NCI-H524 (cell line): Measurements from ENCODE around the gene EN1.
A peak's percentile ranks its signal among the peaks of the same experiment; 100 is the strongest.

Experiments
- DNase-seq, 2 experiments: peaks; one replicate each; lab custom pipeline; 2025; lab: John Stamatoyannopoulos, UW

The EN1 gene

DNA sequence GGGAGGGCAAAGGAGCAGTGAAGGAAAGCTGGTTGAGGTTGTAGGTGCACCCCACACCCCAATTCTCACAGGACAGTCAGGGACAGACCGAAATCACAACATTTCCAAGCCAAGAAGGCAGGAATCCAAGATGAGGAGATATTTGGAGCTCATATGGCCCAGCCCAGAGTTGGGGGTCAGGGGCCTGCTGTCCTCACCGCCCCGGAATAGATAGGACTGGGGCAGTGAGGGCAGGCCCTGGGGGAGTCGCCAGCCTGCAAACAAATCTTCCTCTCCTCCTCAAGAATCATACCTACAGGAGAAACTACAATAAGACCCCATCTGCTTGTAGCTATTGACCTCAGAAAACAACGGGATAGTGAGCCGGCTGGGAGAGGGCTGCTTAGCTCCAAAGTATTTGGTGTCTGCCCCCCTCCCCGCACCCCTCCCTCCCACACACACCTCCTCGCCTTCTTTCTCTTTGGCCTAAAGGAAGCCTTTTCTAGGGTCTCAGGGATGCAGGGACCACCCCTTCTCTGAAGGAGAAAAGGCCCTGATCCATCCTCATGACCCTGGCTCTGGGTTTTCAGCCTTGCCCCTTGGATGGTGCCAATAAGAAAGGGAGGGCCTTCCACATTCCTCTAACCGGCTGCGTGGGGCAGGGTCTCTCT lies 3.8 kb downstream of the EN1 start:
- no peak for DNase-seq

DNA sequence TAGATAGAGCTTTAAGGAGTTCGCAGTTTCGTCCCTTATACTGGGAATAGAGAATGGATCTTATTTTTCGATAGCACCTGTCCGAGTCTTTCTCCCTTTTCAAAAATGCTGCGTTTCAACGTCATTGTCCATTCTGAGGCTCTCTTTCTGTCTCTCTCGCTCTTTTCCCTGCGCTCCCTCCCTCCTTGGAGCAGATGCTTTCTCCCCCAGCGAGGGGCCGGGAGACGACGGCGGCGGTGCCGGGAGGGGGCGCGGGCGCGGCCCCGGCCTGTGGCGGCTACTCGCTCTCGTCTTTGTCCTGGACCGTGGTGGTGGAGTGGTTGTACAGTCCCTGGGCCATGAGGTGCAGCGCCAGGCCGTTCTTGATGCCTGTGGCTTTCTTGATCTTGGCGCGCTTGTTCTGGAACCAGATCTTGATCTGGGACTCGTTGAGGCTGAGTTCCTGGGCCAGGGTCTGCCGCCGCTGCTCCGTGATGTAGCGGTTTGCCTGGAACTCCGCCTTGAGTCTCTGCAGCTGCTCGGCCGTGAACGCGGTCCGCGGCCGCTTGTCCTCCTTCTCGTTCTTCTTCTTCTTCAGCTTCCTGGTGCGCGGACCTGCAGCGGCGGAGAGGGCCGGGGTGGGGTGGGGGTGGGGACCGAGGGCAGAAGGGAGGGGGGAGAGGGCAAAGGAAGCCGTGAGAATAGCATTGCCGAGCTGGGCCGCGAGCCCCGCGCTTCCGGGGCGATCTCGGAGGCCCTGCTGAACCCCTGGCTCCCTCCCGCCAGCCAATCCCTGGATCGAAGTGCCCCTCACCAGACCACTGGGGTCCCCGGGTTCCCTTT lies 4.6 kb downstream of the EN1 start:
- peak in 1 of 2 experiments; percentile 42 for DNase-seq

DNA sequence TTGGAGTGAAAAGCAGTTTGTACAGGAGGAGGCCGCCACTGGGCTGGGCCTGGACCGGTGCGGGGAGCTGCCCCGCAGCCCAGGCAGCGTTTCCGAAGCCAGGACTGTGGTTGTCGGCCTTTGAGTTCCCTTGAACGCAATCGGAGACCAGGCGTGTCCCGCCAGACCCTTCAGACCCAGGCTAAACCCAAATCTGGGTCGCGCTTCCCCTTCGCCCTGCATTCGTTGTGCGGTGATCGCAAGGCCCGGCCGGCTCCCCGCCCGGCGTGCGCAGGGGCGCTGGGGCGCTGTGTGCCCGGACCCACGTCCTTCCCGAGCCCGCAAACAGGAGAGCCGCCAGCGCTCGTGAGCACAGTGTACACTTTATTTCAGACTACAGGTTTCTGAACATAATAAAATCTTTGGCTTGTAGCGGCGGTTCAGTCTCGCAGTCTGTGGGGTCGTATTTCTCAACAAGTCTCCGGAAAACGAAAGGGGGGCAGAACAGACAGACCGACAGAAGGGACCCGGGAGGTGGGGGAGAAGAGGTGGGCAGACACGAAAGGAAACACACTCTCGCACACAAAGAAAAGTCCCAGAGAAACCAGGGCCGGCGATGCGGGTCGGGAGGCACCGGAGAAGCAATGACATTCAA lies 5.5 kb downstream of the EN1 start:
- no peak for DNase-seq

DNA sequence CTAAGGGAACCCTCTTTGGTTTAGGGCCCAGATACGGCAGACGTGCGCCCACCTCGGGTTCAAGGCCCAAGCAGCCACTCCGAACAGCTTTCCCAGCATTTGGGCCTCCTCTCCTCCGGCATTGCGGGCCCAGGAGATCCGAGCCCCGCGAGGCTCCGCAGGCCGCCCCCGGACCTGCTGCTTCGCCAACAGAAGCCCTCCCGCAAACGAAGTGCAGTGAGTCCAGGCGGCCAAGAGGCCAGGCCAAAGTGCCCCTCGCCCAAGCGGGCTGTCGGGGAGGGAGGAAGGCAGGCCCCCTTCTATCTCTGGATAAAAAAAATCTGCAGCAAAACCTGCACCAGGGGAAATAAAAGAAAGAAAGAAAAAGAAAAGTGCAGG lies 6.0 kb downstream of the EN1 start:
- no peak for DNase-seq

DNA sequence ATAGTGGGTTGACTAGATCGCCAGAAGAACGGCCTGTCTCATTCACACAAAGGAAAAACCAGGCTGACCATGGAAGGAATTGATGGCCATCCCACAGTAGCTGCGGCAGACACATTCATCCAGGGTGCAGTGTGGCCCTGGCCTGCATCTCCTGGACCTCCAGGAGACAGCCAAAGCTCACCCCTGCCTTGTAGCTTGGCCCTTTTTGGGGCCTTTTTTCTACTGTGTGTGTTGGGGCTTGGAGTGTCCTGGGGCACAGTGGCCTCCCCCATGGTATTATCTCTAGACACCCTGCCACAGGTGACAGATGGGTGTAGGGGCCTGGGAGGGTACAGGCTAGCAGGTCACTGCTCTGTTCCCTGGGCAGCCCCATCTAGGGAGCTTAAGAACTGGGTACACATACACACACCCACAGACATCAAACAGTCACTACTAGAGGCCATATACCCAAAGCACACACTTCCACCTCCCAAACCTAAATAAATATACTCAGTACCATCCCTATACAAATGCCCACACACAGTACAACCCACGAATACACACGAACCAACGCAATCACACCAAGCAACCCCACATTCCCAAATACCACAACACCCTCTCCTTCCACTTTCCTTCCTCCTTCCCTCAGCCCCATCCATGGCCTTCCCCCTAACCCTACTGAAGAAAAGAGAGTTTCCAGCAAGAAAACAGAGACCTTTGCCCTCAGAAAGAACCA lies 8.6 kb downstream of the EN1 start:
- DNase-seq = no peak

DNA sequence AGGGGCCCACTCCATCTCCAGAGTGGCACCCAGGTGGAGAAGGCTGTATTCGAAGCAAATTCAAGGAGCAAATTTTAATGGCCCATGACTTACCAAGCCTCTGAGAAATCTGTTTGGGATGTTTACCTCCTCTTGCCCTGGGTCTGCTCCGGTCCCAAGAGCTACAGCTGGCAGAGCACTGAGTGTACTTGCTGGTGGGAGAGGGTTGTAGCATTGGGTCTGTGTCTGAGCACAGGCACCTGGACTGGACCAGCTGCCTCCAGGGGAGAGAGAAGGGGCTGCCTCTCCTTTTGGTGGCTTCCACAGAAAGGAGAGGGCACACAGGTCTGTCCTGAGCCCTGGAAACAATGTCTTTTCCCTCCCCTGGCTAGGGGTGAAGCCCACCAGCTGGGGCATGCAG lies 9.8 kb downstream of the EN1 start:
- no peak for DNase-seq

GRCh38 chr2:118837067-118837466 lies 10.4 kb downstream of the EN1 start:
- no peak for DNase-seq

DNA sequence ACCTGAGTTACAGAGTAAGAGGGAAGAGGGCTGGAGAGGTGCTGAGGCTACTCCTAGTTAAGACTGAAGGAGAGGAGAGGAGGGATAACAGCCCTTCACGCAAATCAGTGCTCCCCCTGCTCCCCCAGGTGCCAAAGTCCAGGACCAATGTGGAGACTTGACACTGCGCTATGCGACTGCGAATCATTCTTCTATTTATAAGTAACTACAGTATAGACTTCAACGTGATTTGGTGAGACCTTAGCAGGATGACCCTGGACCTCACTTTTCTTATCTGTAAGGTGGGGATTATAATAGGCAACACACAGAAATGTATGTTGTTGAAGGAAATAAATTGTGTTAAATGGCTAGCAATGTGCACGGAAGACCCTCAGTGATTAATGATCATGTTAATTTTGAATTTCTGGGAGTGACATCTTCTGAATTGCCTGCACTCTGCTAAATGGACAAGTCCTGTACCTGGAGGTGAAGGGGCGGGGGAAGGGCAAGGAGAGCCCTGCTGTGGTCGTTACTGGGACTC lies 11.0 kb downstream of the EN1 start:
- no peak for DNase-seq

DNA sequence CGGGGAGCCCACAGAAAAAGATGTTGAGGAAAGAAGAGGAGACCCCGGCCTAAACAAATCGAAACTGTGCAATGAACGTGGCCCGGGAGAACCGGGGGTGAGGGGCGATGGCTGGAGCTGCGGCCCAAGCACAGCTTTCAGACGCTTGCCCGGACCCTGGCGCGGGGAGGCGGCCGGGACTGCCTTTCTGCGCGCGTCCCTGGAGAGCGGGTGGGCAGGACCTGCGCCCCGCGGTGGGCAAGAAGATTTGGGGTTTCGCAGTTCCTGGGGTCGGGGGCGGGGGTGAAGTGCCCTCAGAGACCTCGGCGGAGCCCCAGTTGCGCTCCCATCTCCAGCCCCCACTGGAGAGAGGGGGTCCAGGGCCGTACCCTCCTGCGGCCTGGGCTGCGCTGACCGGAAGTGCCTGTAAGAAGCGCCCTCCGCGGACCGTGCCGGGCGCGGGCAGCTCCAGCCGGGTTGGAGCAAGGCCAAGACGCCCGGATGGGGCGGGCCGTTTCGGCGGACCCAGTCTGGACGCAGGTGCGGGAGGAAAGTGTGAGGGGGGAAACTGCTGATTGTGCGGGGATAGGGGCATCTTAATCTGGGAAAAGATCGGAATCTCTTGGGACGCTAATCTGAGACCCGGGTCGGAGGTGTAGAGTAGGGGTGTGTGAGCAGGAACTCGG lies 11.6 kb downstream of the EN1 start:
- no peak for DNase-seq

DNA sequence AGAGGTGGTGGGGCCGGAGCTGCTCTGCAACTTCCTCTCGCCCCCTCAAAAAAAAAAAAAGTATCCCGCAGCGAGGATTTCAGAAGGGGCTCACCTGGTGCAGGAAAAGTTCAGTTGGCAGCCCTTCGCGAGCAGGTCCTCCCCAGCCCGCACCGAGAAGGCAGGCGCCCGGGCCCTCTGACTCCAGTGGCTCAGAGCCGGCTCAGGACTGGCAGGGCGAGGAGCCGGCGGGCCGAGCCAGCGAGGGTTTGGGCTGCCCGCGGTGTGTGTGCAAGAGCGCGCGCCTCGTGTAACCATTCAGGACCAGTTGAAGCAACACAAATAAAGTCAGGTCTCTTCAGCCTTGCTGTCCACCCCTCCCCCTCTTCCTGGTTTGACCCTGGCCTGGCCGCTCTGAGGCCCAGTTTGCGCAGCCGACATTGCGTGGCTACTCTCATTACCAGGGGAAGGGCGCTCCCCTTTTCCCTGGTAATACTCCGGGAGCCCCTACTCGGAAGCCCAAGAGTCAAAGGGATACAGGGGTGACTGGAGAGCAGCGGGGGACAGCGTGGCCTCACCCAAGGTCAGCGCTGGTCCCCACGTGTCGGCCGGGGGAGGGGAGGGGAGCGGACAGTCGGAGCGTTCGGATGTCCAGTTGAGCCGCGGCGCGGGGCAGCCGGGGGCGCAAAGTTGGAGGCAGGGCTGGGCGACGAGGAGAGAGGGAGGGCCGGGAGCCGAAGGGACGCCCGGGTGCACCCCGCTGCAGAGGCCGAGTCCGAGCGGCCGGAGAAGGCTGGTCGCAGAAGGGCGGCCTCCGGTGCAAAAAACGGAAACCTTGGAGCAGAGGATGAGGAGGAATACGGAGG lies 12.3 kb downstream of the EN1 start:
- peak in 1 of 2 experiments; percentile 12 for DNase-seq

DNA sequence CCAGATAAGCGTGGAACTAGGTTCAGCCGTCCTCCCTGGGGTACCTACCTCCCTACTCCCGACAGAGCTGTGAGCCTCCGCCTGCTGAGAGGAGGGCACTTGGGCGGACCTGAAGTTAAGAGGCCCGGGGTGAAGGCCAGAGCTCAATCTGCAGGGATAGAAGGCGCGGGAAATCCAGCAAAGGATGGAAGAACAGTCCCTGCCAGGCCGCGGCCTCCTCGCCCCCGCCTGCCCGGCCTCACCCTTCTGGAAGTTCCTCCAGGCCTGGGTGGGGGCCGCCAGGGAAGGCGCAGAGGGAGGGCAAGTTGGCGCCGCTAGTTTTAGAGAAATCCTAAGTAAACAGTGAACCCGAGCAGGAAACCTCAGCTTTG lies 13.0 kb downstream of the EN1 start:
- DNase-seq = no peak

GRCh38 chr2:118833716-118834439 lies 13.6 kb downstream of the EN1 start:
- no peak for DNase-seq

DNA sequence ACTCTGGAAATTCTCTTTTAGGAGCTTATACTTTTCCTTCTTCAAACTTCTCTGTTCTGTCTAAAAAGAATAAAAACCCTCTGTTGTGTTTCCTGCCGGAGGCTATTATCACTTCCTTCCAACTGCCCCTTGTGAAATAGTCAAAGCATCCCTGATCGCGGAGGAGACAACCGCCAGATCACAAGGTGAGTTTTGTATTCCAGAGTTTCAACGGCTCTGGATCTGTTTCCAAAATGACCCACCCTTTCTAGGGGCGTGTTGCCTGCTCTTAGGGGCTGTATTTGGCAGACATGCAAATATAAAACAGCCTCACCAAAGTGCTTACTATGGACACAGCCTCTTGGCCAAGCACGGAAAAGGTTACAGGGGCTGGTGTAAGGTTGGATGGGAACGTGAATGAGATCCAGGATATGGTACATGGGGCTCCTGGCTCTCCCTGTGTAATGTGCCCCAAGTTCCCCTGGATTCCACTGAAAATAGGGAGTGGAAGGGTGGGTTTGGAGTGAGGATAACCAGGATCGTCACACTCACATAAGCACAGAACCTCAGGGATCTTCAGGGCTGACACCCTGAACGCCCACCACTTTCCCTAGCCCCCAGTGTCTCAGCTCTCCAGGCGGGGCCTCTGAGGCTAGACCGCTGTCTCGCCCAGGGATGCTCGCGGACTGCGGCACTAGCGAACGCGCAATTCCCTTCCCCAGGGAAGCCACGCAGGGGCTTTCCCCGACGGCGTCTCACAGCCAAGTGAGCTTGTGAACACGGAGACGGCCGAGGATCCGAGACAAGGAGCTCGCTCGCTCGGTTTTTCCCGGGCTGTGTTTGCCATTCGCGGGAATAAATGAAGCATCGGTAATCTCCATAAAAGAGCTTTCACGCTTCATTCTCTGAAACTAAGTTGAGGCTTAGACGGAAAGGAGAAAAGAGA lies 14.4 kb downstream of the EN1 start:
- DNase-seq = no peak

GRCh38 chr2:118832071-118832790 lies 15.2 kb downstream of the EN1 start:
- no peak for DNase-seq

GRCh38 chr2:118830881-118831280 lies 16.6 kb downstream of the EN1 start:
- DNase-seq = no peak

GRCh38 chr2:118830118-118830517 lies 17.3 kb downstream of the EN1 start:
- no peak for DNase-seq

DNA sequence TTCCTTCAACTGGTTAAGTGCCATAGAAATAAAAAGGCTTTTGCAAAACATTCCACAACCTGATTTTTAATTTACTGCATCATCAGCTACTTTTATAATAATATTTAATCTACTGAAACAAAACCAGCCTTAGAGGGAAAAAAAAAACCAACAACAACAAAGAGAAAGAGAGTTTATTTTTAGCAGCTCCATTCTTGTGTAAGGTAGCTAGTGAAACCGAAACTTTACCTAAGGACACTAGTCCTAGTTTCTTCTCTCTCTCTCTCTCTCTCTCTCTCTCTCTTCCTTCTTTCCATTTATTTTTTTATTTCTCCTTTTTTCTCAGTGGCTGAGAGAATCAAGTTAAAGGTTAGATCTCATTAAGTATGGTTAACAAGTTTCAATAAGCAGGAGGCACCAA lies 21.4 kb downstream of the EN1 start:
- DNase-seq = no peak

- no peak for DNase-seq
Measured at GRCh38 chr2:118823633-118824032, 23.8 kb downstream of the EN1 start.
